Measurements from ENCODE around the gene SIL1. TPM values are rescaled to one million over a fixed set of nuclear protein-coding genes. Genes with fewer than 3 reads are reported as not detected.

SIL1 gene
- total RNA-seq, 1 experiment from 2014 or later, result 46.5 TPM

- Histone ChIP-seq H3F3A (ENCODE audit: insufficient read depth, low read depth) (no peaks in the 10 kb centered on the region), H2AFZ (no peak overlapping the region), H4K20me1 (ENCODE audit: insufficient read depth) (no peaks in the 10 kb centered on the region), H3K79me2 (ENCODE audit: low read depth) (no peaks in the 10 kb centered on the region), H3K27ac (no peak overlapping the region), H3K36me3 (ENCODE audit: low read depth) (no peaks in the 10 kb centered on the region), H3K4me1 (replicated peaks; ENCODE audit: insufficient read depth) (no peaks in the 10 kb centered on the region), H3K9me2 (ENCODE audit: insufficient read depth) (no peaks in the 10 kb centered on the region), H3K4me3 (no peak overlapping the region), H3K4me2 (no peak overlapping the region), H3K27me3 (ENCODE audit: insufficient read depth, low read depth) (no peaks in the 10 kb centered on the region), H3K9me3 (ENCODE audit: insufficient read depth, low read depth) (no peaks in the 10 kb centered on the region; the same call in 1 of the 2 replicates)
- BruUV-seq (replicated peaks), result no TSS peak
- POLR2A ChIA-PET (ENCODE audit: unreplicated experiment), result no interaction called here
- no peak for DNase-seq
- TF ChIP-seq CTCF (conservative IDR thresholded peaks at IDR 0.05) (no peak), EZH2 (IDR thresholded peaks at IDR 0.05; ENCODE audit: low read depth) (no peak)
- CTCF ChIA-PET, result no interaction called here
- intact Hi-C loops (cut with micrococcal nuclease; ENCODE audit: unreplicated experiment), result no loop called here
Measured at GRCh38 chr5:139215107-139215975, 17.2 kb upstream of the SIL1 start.

- no peaks in the 10 kb centered on the region for H3F3A ChIP-seq (ENCODE audit: insufficient read depth, low read depth)
- ChIA-PET CTCF (no interaction called here), POLR2A (ENCODE audit: unreplicated experiment) (interaction anchor here (0.6 kb wide), 1 partner anchor 498 kb away, joined by 8 read pairs; no protein-coding TSS in a partner anchor)
- H3K4me3 ChIP-seq, result no peak overlapping the region
- H3K27me3 ChIP-seq (ENCODE audit: insufficient read depth, low read depth), result no peaks in the 10 kb centered on the region
- no peaks in the 10 kb centered on the region for H3K4me1 ChIP-seq (replicated peaks; ENCODE audit: insufficient read depth)
- no peaks in the 10 kb centered on the region for H3K79me2 ChIP-seq (ENCODE audit: low read depth)
- no peak for DNase-seq
- H3K4me2 ChIP-seq, result no peak overlapping the region
- BruUV-seq (replicated peaks), result no TSS peak
- intact Hi-C loops (cut with micrococcal nuclease; ENCODE audit: unreplicated experiment), result no loop called here
- no peaks in the 10 kb centered on the region for H3K9me2 ChIP-seq (ENCODE audit: insufficient read depth)
- H3K36me3 ChIP-seq (ENCODE audit: low read depth), result no peaks in the 10 kb centered on the region
- H3K9me3 ChIP-seq (ENCODE audit: insufficient read depth, low read depth), result no peaks in the 10 kb centered on the region; the same call in 1 of the 2 replicates
- no peak overlapping the region for H2AFZ ChIP-seq
- H4K20me1 ChIP-seq (ENCODE audit: insufficient read depth), result no peaks in the 10 kb centered on the region
- no peak overlapping the region for H3K27ac ChIP-seq
- TF ChIP-seq CTCF (conservative IDR thresholded peaks at IDR 0.05), result no peak
- no peak for TF ChIP-seq EZH2 (IDR thresholded peaks at IDR 0.05; ENCODE audit: low read depth)
Measured at GRCh38 chr5:139214646-139215045, 16.5 kb upstream of the SIL1 start.

DNA sequence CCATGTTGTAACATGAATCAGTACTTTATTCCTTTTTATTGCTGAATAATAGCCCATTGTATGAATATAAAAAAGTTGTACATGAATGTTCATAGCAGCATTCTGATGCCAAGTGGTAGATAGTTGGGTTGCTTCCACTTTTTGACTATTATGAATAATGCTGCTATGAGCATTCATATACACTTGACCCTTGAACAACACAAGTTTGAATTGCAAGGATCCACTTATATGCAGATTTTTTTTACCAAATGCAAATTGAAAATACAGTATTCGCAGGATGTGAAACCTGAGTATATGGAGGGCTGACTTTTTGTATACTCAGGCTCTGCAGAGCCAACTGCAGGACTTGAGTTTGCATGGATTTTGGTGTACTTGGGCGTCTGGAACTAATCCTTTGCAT lies 14.7 kb upstream of the SIL1 start:
- Histone ChIP-seq H3F3A (ENCODE audit: insufficient read depth, low read depth) (no peaks in the 10 kb centered on the region), H3K27ac (no peak overlapping the region), H3K9me3 (ENCODE audit: insufficient read depth, low read depth) (no peaks in the 10 kb centered on the region; the same call in 1 of the 2 replicates), H3K4me1 (replicated peaks; ENCODE audit: insufficient read depth) (no peaks in the 10 kb centered on the region), H3K27me3 (ENCODE audit: insufficient read depth, low read depth) (no peaks in the 10 kb centered on the region), H3K4me2 (no peak overlapping the region), H3K79me2 (ENCODE audit: low read depth) (no peaks in the 10 kb centered on the region), H3K4me3 (no peak overlapping the region), H3K9me2 (ENCODE audit: insufficient read depth) (no peaks in the 10 kb centered on the region), H3K36me3 (ENCODE audit: low read depth) (no peaks in the 10 kb centered on the region), H2AFZ (no peak overlapping the region), H4K20me1 (ENCODE audit: insufficient read depth) (no peaks in the 10 kb centered on the region)
- TF ChIP-seq CTCF (conservative IDR thresholded peaks at IDR 0.05), result no peak
- TF ChIP-seq EZH2 (IDR thresholded peaks at IDR 0.05; ENCODE audit: low read depth), result no peak
- intact Hi-C loops (cut with micrococcal nuclease; ENCODE audit: unreplicated experiment), result no loop called here
- ChIA-PET CTCF (no interaction called here), POLR2A (ENCODE audit: unreplicated experiment) (no interaction called here)
- no peak for DNase-seq
- no TSS peak for BruUV-seq (replicated peaks)
